Pericardium fibroblast (primary cell): ENCODE results near the gene PARP16. TPM values are rescaled to one million over a fixed set of nuclear protein-coding genes. Genes with fewer than 3 reads are reported as not detected.

Experiments
- total RNA-seq: library from RNA; depleted of rRNA; stranded (reverse); fragments of >200 nt; gene quantifications from 2 replicates; pipeline ENCODE4 v1.2.3, GENCODE V29; 2015

The PARP16 gene, protein sequence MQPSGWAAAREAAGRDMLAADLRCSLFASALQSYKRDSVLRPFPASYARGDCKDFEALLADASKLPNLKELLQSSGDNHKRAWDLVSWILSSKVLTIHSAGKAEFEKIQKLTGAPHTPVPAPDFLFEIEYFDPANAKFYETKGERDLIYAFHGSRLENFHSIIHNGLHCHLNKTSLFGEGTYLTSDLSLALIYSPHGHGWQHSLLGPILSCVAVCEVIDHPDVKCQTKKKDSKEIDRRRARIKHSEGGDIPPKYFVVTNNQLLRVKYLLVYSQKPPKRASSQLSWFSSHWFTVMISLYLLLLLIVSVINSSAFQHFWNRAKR
- 5.2 and 7.8 TPM in 2 replicates for total RNA-seq

DNA sequence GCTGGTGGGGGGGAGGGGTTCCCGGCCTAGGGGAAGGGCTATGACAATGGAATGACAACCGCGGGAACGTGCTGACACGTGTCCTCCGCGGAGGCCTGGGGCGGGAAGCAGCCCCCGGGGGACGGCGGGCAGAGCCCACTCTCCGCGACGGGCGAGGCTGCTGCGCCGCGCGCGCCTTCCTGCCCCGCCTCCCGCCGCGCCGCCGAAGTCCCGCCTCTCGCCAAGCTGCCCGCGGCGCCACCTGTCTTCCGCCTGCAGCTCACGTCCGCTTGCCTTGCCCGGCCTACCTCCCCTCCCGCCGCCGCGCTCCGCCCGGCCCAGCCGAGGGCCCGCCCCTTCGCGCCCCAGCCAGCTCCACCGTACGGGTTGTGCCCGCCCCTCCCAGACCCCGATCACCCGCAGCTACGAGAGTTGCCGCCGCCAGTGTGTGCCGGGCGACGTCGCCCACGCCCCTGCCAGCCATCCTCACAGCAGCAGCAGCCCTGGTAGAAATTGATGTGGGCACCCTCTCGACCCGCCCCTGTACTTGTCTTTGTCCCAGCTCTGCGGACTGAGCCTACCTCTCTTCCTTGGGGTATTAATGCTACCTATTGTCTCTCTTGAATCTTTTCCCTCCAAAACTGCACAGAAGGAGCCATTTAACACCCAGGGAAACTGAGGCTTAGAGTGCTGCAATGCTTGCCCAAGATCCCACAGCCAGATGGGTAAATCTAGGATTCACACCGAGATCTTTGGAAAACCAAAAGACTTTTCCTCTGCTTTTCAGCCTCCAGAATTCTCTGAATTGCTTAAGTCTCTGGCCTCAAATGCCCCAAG is at the start of gene PARP16:
Gene PARP16 (minus strand): TSS at position 180 of the 816 bp plus-strand sequence. CDS start 457 bp downstream, outside the sequence.

DNA sequence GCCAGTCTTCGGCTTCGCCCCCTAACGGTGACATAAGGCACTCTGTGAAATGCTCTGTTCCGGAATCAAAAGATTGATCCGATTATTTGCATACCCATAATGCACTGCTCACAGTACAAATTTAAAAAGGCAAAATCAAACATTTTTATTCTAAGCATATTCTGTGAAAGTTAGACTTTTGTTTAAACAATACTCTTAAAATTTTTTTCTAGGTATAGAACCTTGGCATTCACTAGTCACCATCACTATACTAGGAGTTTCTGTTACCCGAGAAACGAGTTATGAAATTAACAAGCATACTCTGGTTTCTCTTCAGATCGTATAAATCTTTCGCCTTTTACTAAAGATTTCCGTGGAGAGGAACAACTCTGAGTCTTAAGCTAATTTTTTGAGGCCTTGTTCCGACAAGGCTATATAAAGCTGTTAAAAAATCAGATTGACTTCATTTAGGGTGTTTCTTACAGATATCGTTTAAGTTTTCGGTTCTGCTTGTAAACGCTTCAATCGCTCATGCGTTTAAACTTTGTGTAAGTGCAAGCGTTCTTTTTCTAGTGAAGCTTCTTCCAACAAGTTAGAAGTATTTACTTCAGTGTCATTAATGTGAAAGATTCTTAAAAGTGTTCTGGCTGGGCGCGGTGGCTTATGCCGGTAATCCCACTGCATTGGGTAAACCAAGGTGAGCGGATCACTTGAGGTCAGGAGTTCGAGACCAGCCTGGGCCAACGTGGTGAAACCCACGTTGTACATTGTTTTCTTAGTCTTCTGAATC is 17.9 kb upstream of the PARP16 start, which contains the start of gene RNU5B-1:
Gene RNU5B-1 (plus strand): TSS at position 297 of the 769 bp plus-strand sequence.

DNA sequence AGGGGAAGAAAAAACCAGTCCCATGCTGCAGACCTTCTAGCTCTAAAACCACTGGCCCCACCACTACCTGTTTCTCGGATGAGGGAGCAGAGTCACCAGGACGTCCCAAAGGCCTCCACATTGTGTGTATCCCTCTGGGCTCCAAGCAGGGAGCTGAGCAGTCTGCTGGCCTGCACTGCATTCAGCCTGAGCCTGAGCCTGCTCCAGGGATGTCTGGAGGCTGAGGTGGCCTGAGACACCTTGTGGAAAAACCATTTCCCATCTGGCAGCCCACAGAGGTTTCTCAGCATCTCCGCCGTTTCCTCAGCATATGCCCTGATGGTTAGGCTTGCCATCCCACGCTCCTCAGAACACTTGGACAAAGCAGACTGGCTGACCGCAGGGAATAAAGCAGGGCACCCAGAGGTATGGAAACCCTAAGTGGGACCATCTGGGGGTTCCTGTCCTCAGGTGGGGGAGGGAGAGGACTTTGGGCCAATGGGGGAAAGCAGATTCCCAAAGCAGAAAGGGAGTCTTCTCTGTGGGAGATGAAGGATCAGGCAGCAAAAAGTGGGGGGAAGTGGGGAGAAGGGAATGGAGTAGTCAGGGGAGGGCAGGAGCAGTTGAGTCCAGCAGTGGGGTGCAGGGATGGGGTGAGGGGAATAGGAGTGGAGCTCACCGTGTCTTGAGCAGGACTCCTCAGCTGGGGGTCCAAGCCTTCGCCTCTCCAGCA is 75.8 kb downstream of the PARP16 start, which contains the start of gene CILP:
Gene CILP (minus strand): TSS at position 704 of the 712 bp plus-strand sequence. CDS start 1,718 bp downstream, outside the sequence.

Other genes starting within 250 kb of the PARP16 start
- not detected in 2 replicates for gene SLC51B, start 241.5 kb downstream of the PARP16 start, total RNA-seq
- gene RASL12, start 218.9 kb downstream of the PARP16 start, total RNA-seq = 2.2 and 4.7 TPM in 2 replicates
- gene KBTBD13, start 210.1 kb downstream of the PARP16 start, total RNA-seq = not detected in 2 replicates
- gene UBAP1L, start 171.7 kb downstream of the PARP16 start, total RNA-seq = 0.34 and 0.35 TPM in 2 replicates
- gene PDCD7, start 153.1 kb downstream of the PARP16 start, total RNA-seq = 20.2 and 20.8 TPM in 2 replicates
- gene CLPX, start 101.5 kb downstream of the PARP16 start, total RNA-seq = 20.2 and 31.9 TPM in 2 replicates
- 0.93 and 2.8 TPM in 2 replicates for gene CILP, start 75.4 kb downstream of the PARP16 start, total RNA-seq
- gene RNU5A-1, start 9.2 kb upstream of the PARP16 start, total RNA-seq = not detected in 2 replicates
- not detected in 2 replicates for gene RNU5B-1, start 17.8 kb upstream of the PARP16 start, total RNA-seq
- 0.26 TPM in 1 of 2 replicates, not detected in the other for gene IGDCC3, start 91.1 kb upstream of the PARP16 start, total RNA-seq
- gene IGDCC4, start 136.1 kb upstream of the PARP16 start, total RNA-seq = 3.4 and 8.3 TPM in 2 replicates
- gene DPP8, start 230.8 kb upstream of the PARP16 start, total RNA-seq = 14.5 and 22.5 TPM in 2 replicates
- 53.5 and 64.5 TPM in 2 replicates for gene HACD3, start 243.6 kb upstream of the PARP16 start, total RNA-seq